B cell (primary cell): ENCODE data around the gene SLITRK4. TPM values are rescaled to one million over a fixed set of nuclear protein-coding genes. Genes with fewer than 3 reads are reported as not detected.

Source experiments
- ATAC-seq: fragments of 200-7000 bp; cut with Tn5 transposase; one replicate; pipeline ENCODE4 v1.10.0; 2021; ENCODE audit warnings: low read depth, mild to moderate bottlenecking, moderate number of reproducible peaks, moderate library complexity
- CTCF ChIA-PET: fragments of 350-600 bp; sonication (Branson Sonifier 250); formaldehyde crosslinking; loops from one replicate; lab custom pipeline; 2021; ENCODE audit warnings: antibody characterized with exemption, inconsistent platforms; lab: Charles Lee
- POLR2A ChIA-PET: fragments of 350-600 bp; sonication (Branson Sonifier 250); formaldehyde crosslinking; loops from one replicate; lab custom pipeline; 2021; ENCODE audit warnings: antibody characterized with exemption; lab: Charles Lee
- DNase-seq: peaks from one replicate; pipeline ENCODE4 v3.0.0; 2013
- H2AFZ ChIP-seq: 2 replicates; pipeline ENCODE4 v1.6.1; 2012; ENCODE audit warnings: mild to moderate bottlenecking, low read depth, low read length; ENCODE audit not compliant: insufficient read depth, poor library complexity, severe bottlenecking
- H3K27ac ChIP-seq, 2 donors: 1 replicate in 1 of 2; 2 replicates in 1 of 2; pipeline ENCODE4 v1.5.1; 2012 to 2013; ENCODE audit warnings: low read length in 2 of 2, mild to moderate bottlenecking in 2 of 2, moderate library complexity in 1 of 2
- H3K27me3 ChIP-seq, 4 experiments: fragments of 200-600 bp in 1 of 4; sonication (generic) in 1 of 4; replicated peaks in 1 of 4; 1 replicate in 2 of 4; 2 replicates in 2 of 4; pipeline versions ENCODE4 v1.6.1 to v1.7.0; 2013 to 2016; ENCODE audit warnings: low read length in 3 of 4, mild to moderate bottlenecking in 2 of 4, mixed read lengths in 1 of 4, moderate library complexity in 1 of 4; ENCODE audit not compliant: insufficient read depth in 4 of 4, control insufficient read depth in 3 of 4; ENCODE audit errors: control extremely low read depth in 1 of 4
- H3K36me3 ChIP-seq, 2 experiments: replicated peaks in 1 of 2; 1 replicate in 1 of 2; 2 replicates in 1 of 2; pipeline versions ENCODE4 v1.6.1 to v1.7.1; 2013; ENCODE audit warnings: low read length in 1 of 2; ENCODE audit not compliant: insufficient read depth in 2 of 2, control insufficient read depth in 1 of 2; ENCODE audit errors: control extremely low read depth in 1 of 2, extremely low read depth in 1 of 2
- H3K4me1 ChIP-seq, 2 donors: fragments of 200-600 bp in 1 of 2; sonication (generic) in 1 of 2; 1 replicate in 1 of 2; 2 replicates in 1 of 2; pipeline versions ENCODE4 v1.5.1 to v1.6.1; 2013 to 2017; ENCODE audit warnings: low read length in 2 of 2; ENCODE audit not compliant: control insufficient read depth in 2 of 2, insufficient read depth in 2 of 2
- H3K4me2 ChIP-seq: replicated peaks from 2 replicates; pipeline ENCODE3; 2012; ENCODE audit warnings: mild to moderate bottlenecking, low read depth, low read length; ENCODE audit not compliant: poor library complexity, severe bottlenecking
- H3K4me3 ChIP-seq, 5 experiments: fragments of 200-600 bp in 1 of 5; sonication (generic) in 1 of 5; 1 replicate in 3 of 5; 2 replicates in 2 of 5; pipeline versions ENCODE4 v1.5.1 to v1.7.0; 2011 to 2016; ENCODE audit warnings: low read length in 4 of 5, mild to moderate bottlenecking in 4 of 5, low read depth in 2 of 5, control low read depth in 1 of 5, moderate library complexity in 1 of 5; ENCODE audit not compliant: insufficient read depth in 1 of 5; ENCODE audit errors: control extremely low read depth in 1 of 5, extremely low read depth in 1 of 5
- H3K79me2 ChIP-seq: fragments of 200-600 bp; sonication (generic); one replicate; pipeline ENCODE4 v1.6.0; 2016; ENCODE audit warnings: low read length; ENCODE audit not compliant: control insufficient read depth, insufficient read depth
- H3K9ac ChIP-seq: fragments of 200-600 bp; sonication (generic); 2 replicates; pipeline ENCODE4 v1.6.1; 2017; ENCODE audit warnings: mild to moderate bottlenecking, low read length, moderate library complexity
- H3K9me3 ChIP-seq, 3 donors: one replicate each; pipeline versions ENCODE4 v1.6.1 to v1.7.1; 2013; ENCODE audit warnings: low read length in 2 of 3; ENCODE audit not compliant: control insufficient read depth in 2 of 3, insufficient read depth in 1 of 3; ENCODE audit errors: control extremely low read depth in 1 of 3
- H4K20me1 ChIP-seq: 2 replicates; pipeline ENCODE4 v1.6.0; 2012; ENCODE audit warnings: mild to moderate bottlenecking, low read length; ENCODE audit not compliant: insufficient read depth, control insufficient read depth, poor library complexity, severe bottlenecking
- H3K27ac Mint-ChIP-seq: one replicate; pipeline ENCODE4 v1.8.0; 2021; ENCODE audit warnings: mixed read lengths
- H3K27me3 Mint-ChIP-seq: one replicate; pipeline ENCODE4 v1.8.0; 2021; ENCODE audit warnings: mixed read lengths
- H3K4me1 Mint-ChIP-seq: one replicate; pipeline ENCODE4 v1.8.0; 2021; ENCODE audit warnings: mixed read lengths
- H3K4me3 Mint-ChIP-seq: one replicate; pipeline ENCODE4 v1.8.0; 2021; ENCODE audit warnings: mixed read lengths
- H3K9me3 Mint-ChIP-seq: one replicate; pipeline ENCODE4 v1.8.0; 2022; ENCODE audit warnings: mixed read lengths; ENCODE audit not compliant: insufficient read depth
- CTCF ChIP-seq: fragments of 200-600 bp; IDR thresholded peaks from one replicate; pipeline ENCODE4 v1.8.0; 2022; ENCODE audit warnings: antibody characterized with exemption, mild to moderate bottlenecking
- EZH2 ChIP-seq: IDR thresholded peaks from 2 replicates; pipeline ENCODE4 v1.6.1; 2012; ENCODE audit warnings: borderline replicate concordance, low read depth, mild to moderate bottlenecking, moderate library complexity, low read length; ENCODE audit not compliant: insufficient read depth, poor library complexity, severe bottlenecking
- WGBS: methylation state at CpG from one replicate; pipeline ENCODE4 v1.1.5; 2013; ENCODE audit warnings: missing lambda C conversion rate; ENCODE audit not compliant: insufficient coverage; 5-methylcytosine and 5-hydroxymethylcytosine counted together
- intact Hi-C: fragments of 100-400 bp; cut with micrococcal nuclease; formaldehyde crosslinking; loops from one replicate; pipeline ENCODE4 v1.10.0; 2022
- polyA plus RNA-seq: library from polyadenylated mRNA; depleted of rRNA; stranded (reverse); fragments of >200 nt; gene quantifications from 2 replicates; pipeline ENCODE4 v1.2.3, GENCODE V29; 2012
- total RNA-seq, 2 donors: library from RNA; stranded (reverse); fragments of 120-200 nt in 1 of 2; gene quantifications; 1 replicate in 1 of 2; 2 replicates in 1 of 2; pipeline versions ENCODE4 v1.2.3 to v1.2.4, GENCODE V29; 2013 to 2022

SLITRK4 gene
- total and polyA plus RNA-seq, 2 donors (not counting 1 experiment from before 2014, with no cell fraction given), result 0.01 TPM; not detected in 1

GRCh38 chrX:143632625-143633410 is 3.1 kb downstream of the SLITRK4 start:
- POLR2A ChIA-PET, result no interaction called here
- peaks cover 0 to 19% (median 0%) of the 10 kb centered on the region in 3 donors for H3K9me3 ChIP-seq
- peaks cover 4% of the 10 kb centered on the region for H3K27me3 Mint-ChIP-seq
- H3K4me1 ChIP-seq, result no peaks in the 10 kb centered on the region
- no peak overlapping the region for H2AFZ ChIP-seq
- H3K27ac Mint-ChIP-seq, result no peak overlapping the region
- DNase-seq (no peak), ATAC-seq (no peak)
- CTCF ChIA-PET, result no interaction called here
- H3K27ac ChIP-seq, result no peak overlapping the region
- no peaks in the 10 kb centered on the region for H4K20me1 ChIP-seq
- H3K4me3 Mint-ChIP-seq, result no peak overlapping the region
- no peak overlapping the region for H3K9ac ChIP-seq
- intact Hi-C loops, result no loop called here
- TF ChIP-seq EZH2 (no peak), CTCF (no peak)
- H3K4me1 Mint-ChIP-seq, result no peaks in the 10 kb centered on the region
- no CpG with 5 or more reads among the region's 7 CpGs for WGBS
- no peaks in the 10 kb centered on the region for H3K79me2 ChIP-seq
- H3K27me3 ChIP-seq, result no peaks in the 10 kb centered on the region
- no peak overlapping the region for H3K4me2 ChIP-seq
- no peaks in the 10 kb centered on the region for H3K36me3 ChIP-seq
- no peak overlapping the region for H3K4me3 ChIP-seq
- H3K9me3 Mint-ChIP-seq, result no peaks in the 10 kb centered on the region

- Histone ChIP-seq H3K9ac (no peak overlapping the region), H2AFZ (no peak overlapping the region), H3K4me2 (no peak overlapping the region), H3K27ac (no peak overlapping the region), H4K20me1 (no peaks in the 10 kb centered on the region), H3K4me3 (no peak overlapping the region), H3K79me2 (no peaks in the 10 kb centered on the region), H3K27me3 (no peaks in the 10 kb centered on the region), H3K4me1 (no peaks in the 10 kb centered on the region), H3K9me3 (no peaks in the 10 kb centered on the region), H3K36me3 (no peaks in the 10 kb centered on the region)
- Mint-ChIP-seq H3K9me3 (no peaks in the 10 kb centered on the region), H3K4me1 (no peaks in the 10 kb centered on the region), H3K4me3 (no peak overlapping the region), H3K27me3 (no peaks in the 10 kb centered on the region), H3K27ac (no peak overlapping the region)
- intact Hi-C loops, result no loop called here
- no CpG with 5 or more reads among the region's 2 CpGs for WGBS
- ATAC-seq (no peak), DNase-seq (no peak)
- CTCF ChIA-PET, result no interaction called here
- POLR2A ChIA-PET, result no interaction called here
- no peak for TF ChIP-seq CTCF
- no peak for TF ChIP-seq EZH2
Observed at GRCh38 chrX:143623657-143624056, 12.2 kb downstream of the SLITRK4 start.
